ENCODE data around the gene ANXA6. TPM values are rescaled to one million over a fixed set of nuclear protein-coding genes. Genes with fewer than 3 reads are reported as not detected.
A peak's percentile ranks its signal among the peaks of the same experiment; 100 is the strongest.

ANXA6 gene
- total RNA-seq, 1 donor, result 353 TPM

GRCh38 chr5:151078490-151079262, 78.9 kb downstream of the ANXA6 start:
- Histone ChIP-seq H3K4me3 (ENCODE audit: insufficient read depth, low read length) (no peak overlapping the region), H3K9me3 (ENCODE audit: low read depth, low read length) (no peaks in the 10 kb centered on the region), H3K36me3 (ENCODE audit: insufficient read depth, low read length) (peaks cover 4% of the 10 kb centered on the region), H3K79me2 (ENCODE audit: insufficient read depth, low read length) (peaks cover 50% of the 10 kb centered on the region), H3K4me1 (ENCODE audit: insufficient read depth, low read length) (peaks cover 38% of the 10 kb centered on the region), H3K27ac (ENCODE audit: low read depth, low read length) (no peak overlapping the region), H2AFZ (ENCODE audit: low read length) (no peak overlapping the region), H3K27me3 (ENCODE audit: insufficient read depth, low read length) (no peaks in the 10 kb centered on the region), H4K20me1 (ENCODE audit: insufficient read depth, low read length) (peaks cover 28% of the 10 kb centered on the region), H3K4me2 (ENCODE audit: insufficient read depth, low read length) (no peak overlapping the region)
- DNase-seq (ENCODE audit: insufficient read length, low spot score, missing footprints), result no peak
- no peak for TF ChIP-seq CTCF (IDR thresholded peaks at IDR 0.05; ENCODE audit: extremely low read depth, low read depth, low read length)

- H3K4me1 ChIP-seq (ENCODE audit: insufficient read depth, low read length), result peaks cover 39% of the 10 kb centered on the region
- H2AFZ ChIP-seq (ENCODE audit: low read length), result no peak overlapping the region
- H3K9me3 ChIP-seq (ENCODE audit: low read depth, low read length), result no peaks in the 10 kb centered on the region
- no peak for DNase-seq (ENCODE audit: insufficient read length, low spot score, missing footprints)
- no peaks in the 10 kb centered on the region for H3K27me3 ChIP-seq (ENCODE audit: insufficient read depth, low read length)
- H3K4me2 ChIP-seq (ENCODE audit: insufficient read depth, low read length), result no peak overlapping the region
- H3K79me2 ChIP-seq (ENCODE audit: insufficient read depth, low read length), result peaks cover 56% of the 10 kb centered on the region
- H4K20me1 ChIP-seq (ENCODE audit: insufficient read depth, low read length), result peaks cover 28% of the 10 kb centered on the region
- H3K27ac ChIP-seq (ENCODE audit: low read depth, low read length), result no peak overlapping the region
- TF ChIP-seq CTCF (IDR thresholded peaks at IDR 0.05; ENCODE audit: extremely low read depth, low read depth, low read length), result no peak
- peaks cover 4% of the 10 kb centered on the region for H3K36me3 ChIP-seq (ENCODE audit: insufficient read depth, low read length)
- H3K4me3 ChIP-seq (ENCODE audit: insufficient read depth, low read length), result no peak overlapping the region
These were observed 79.6 kb downstream of the ANXA6 start for GRCh38 chr5:151077967-151078366.

GRCh38 chr5:151077419-151077818, 80.2 kb downstream of the ANXA6 start:
- Histone ChIP-seq H2AFZ (ENCODE audit: low read length) (no peak overlapping the region), H3K36me3 (ENCODE audit: insufficient read depth, low read length) (peaks cover 4% of the 10 kb centered on the region), H3K4me1 (ENCODE audit: insufficient read depth, low read length) (peaks cover 43% of the 10 kb centered on the region), H3K79me2 (ENCODE audit: insufficient read depth, low read length) (peaks cover 59% of the 10 kb centered on the region), H3K27me3 (ENCODE audit: insufficient read depth, low read length) (no peaks in the 10 kb centered on the region), H3K27ac (ENCODE audit: low read depth, low read length) (no peak overlapping the region), H3K9me3 (ENCODE audit: low read depth, low read length) (no peaks in the 10 kb centered on the region), H4K20me1 (ENCODE audit: insufficient read depth, low read length) (peaks cover 28% of the 10 kb centered on the region), H3K4me2 (ENCODE audit: insufficient read depth, low read length) (no peak overlapping the region), H3K4me3 (ENCODE audit: insufficient read depth, low read length) (no peak overlapping the region)
- TF ChIP-seq CTCF (IDR thresholded peaks at IDR 0.05; ENCODE audit: extremely low read depth, low read depth, low read length), result no peak
- DNase-seq (ENCODE audit: insufficient read length, low spot score, missing footprints), result no peak

GRCh38 chr5:151076616-151077015, 81.0 kb downstream of the ANXA6 start:
- H3K27me3 ChIP-seq (ENCODE audit: insufficient read depth, low read length), result no peaks in the 10 kb centered on the region
- H3K9me3 ChIP-seq (ENCODE audit: low read depth, low read length), result no peaks in the 10 kb centered on the region
- DNase-seq (ENCODE audit: insufficient read length, low spot score, missing footprints), result no peak
- peaks cover 4% of the 10 kb centered on the region for H3K36me3 ChIP-seq (ENCODE audit: insufficient read depth, low read length)
- no peak for TF ChIP-seq CTCF (IDR thresholded peaks at IDR 0.05; ENCODE audit: extremely low read depth, low read depth, low read length)
- H3K27ac ChIP-seq (ENCODE audit: low read depth, low read length), result peak overlapping the region; percentile 84
- peaks cover 67% of the 10 kb centered on the region for H3K79me2 ChIP-seq (ENCODE audit: insufficient read depth, low read length)
- H3K4me3 ChIP-seq (ENCODE audit: insufficient read depth, low read length), result no peak overlapping the region
- no peak overlapping the region for H3K4me2 ChIP-seq (ENCODE audit: insufficient read depth, low read length)
- no peak overlapping the region for H2AFZ ChIP-seq (ENCODE audit: low read length)
- peaks cover 44% of the 10 kb centered on the region for H3K4me1 ChIP-seq (ENCODE audit: insufficient read depth, low read length)
- H4K20me1 ChIP-seq (ENCODE audit: insufficient read depth, low read length), result peaks cover 33% of the 10 kb centered on the region
